NCI-H146 treated with DMSO at 0.1 percent for 48 hours (cell line): Measurements from ENCODE around the gene UAP1.
"Not testable (repeated sequence)": the region's sequence is repeated elsewhere in the genome, so short reads cannot be mapped to it uniquely, and the experiment has no call there.

Source experiments
- DNase-seq: peaks from one replicate; lab custom pipeline; 2025; ENCODE audit not compliant: unreplicated experiment; lab: John Stamatoyannopoulos, UW

UAP1 gene

GRCh38 chr1:162564762-162565218 lies 3.3 kb downstream of the UAP1 start:
- DNase-seq, result no peak

- no peak for DNase-seq
Measured at GRCh38 chr1:162565460-162565859, 3.9 kb downstream of the UAP1 start.

- no peak for DNase-seq
Measured at GRCh38 chr1:162566870-162567269, 5.3 kb downstream of the UAP1 start.

DNA sequence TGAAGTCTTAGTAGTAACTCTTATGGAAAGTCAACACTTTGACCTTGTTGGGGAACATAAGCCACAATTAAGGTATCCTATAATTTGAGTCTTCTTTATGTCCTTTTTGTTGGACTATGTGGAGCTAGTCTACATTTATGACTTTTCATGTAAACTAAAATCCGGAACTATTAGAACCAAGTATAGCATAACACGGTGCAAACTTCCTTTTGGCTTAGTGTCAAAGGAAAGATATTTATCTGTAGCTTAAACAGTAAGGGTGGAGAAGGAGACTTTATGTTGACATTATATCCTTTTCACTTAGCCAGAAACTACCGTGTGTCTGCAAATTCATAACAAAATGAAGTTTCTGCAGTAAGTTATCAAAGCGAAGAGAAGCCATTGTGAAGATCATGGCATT lies 7.3 kb downstream of the UAP1 start:
- no peak for DNase-seq

GRCh38 chr1:162570718-162571117 lies 9.2 kb downstream of the UAP1 start:
- no peak for DNase-seq

DNA sequence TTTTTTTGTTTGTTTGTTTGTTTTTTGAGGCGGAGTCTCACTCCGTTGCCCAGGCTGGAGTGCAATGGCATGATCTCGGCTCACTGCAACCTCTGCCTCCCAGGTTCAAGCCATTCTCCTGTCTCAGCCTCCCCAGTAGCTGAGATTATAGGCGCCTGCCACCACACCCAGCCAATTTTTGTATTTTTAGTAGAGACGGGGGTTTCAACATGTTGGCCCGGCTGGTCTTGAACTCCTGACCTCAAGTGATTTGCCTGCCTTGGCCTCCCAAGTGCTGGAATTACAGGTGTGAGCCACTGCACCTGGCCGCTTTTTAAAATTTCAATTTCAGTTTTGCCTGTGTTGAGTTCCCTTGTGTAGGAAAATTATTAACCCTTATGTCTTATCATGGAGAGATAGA lies 9.6 kb downstream of the UAP1 start:
- DNase-seq, result not testable (repeated sequence)

DNA sequence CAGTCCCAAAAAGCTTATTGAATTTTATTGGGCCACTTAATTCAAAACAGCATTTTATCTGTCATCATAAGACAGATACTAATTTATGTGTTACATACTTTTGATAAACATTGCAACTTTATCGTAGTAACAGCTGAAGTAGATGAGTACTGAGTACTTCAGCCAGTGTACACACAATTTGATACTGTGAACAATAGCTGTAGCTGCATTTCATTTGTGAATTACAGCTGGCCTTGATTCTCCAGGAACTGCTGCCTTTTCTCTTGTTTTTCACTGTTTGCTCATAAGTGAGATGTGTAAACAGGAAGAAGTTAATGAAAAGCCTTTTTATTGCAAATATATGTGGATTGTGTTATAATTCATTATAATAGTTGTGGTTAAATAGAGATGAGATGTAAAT lies 10.2 kb downstream of the UAP1 start:
- DNase-seq, result peak; percentile 30

DNA sequence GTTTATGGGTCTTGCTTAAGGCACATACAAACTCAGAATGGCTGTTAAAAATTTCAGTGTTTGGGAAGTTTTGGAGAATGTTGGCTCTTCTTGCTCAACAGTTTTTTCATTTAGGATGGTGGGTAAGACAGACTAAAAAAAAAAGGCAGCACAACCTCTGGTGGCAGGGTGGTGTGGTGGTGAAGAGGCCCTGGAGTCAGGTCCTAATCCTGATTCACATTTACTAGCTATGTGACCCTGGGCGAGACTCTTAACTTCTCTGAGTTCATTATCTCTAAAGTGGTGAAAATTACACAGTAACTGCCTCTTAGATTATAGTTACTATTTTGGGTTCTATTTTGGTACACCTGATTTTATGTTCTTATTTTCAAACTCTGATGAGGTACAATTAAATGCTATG lies 11.6 kb downstream of the UAP1 start:
- DNase-seq, result no peak

DNA sequence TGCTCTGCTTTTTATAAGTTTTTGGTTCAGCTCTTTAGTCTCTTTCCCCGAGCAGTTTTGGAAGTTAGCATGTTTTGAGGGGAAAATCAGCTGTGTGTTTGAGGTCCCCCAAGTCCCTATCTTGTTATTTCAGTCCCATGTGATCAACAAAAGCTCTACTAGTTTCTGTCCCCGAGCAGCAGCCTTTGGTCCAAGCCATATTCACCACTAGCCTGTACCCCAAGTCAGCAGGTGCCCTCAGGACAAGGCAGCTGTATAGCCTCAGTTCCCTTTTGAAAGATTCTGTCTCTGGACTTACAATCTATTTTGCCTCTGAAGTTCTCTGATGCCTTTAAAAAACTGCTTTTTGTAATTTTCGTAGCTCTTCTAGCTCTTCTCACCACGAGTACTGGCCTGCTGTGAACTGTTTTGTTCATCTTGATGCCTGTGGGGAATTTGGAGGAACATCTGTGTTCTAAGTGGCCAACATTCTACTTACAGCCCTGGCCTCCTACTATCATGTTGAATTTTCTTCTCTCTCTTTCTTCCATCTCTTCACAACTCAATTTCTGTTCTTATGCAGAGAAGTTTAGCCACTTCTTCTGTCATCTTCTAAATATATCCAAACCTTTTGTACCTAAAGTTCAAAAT lies 16.7 kb downstream of the UAP1 start:
- DNase-seq, result no peak

GRCh38 chr1:162578936-162579335 lies 17.4 kb downstream of the UAP1 start:
- no peak for DNase-seq

GRCh38 chr1:162580308-162580707 lies 18.8 kb downstream of the UAP1 start:
- no peak for DNase-seq

GRCh38 chr1:162582901-162583300 lies 21.4 kb downstream of the UAP1 start:
- DNase-seq, result not testable (repeated sequence)

DNA sequence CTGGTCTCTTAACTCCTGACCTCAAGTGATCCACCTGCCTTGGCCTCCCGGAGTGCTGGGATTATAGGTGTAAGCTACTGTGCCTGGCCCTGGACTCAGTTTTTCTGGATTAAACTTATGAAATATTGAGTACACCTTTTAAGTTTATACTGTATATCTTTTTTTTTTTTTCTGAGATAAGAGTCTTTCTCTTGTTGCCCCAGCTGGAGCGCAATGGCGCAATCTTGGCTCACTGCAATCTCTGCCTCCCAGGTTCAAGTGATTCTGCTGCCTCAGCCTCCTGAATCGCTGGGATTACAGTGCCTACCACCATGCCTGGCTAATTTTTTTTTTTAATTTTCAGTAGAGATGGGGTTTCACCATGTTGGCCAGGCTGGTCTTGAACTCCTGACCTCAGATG lies 23.6 kb downstream of the UAP1 start:
- DNase-seq, result not testable (repeated sequence)

- no peak for DNase-seq
Measured at GRCh38 chr1:162587347-162587746, 25.8 kb downstream of the UAP1 start.

DNA sequence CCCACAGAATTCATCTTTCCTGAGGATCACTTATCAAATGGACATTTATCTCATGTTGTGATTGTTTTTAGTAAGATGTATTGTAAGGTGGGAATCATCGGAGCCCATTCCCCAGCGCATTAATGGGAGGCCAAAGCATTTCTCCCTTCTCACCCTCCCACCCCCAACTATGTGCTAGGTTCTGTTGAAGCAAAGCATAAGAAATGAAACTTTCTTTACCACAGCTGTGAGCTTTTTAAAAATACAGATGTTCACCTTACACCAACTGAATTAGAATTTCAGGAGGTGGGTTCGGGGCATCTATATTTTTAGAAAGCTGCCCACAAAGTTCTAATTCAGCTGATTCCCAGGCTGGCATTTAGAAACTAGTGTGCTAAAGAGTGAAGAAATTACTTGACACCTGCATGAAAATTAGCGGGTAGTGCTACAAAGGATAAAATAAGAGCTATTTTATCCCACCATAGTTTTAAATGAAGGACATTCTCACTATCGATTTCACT lies 26.3 kb downstream of the UAP1 start:
- DNase-seq, result no peak

- no peak for DNase-seq
Measured at GRCh38 chr1:162590101-162590500, 28.6 kb downstream of the UAP1 start.

GRCh38 chr1:162590686-162591085 lies 29.2 kb downstream of the UAP1 start:
- no peak for DNase-seq

DNA sequence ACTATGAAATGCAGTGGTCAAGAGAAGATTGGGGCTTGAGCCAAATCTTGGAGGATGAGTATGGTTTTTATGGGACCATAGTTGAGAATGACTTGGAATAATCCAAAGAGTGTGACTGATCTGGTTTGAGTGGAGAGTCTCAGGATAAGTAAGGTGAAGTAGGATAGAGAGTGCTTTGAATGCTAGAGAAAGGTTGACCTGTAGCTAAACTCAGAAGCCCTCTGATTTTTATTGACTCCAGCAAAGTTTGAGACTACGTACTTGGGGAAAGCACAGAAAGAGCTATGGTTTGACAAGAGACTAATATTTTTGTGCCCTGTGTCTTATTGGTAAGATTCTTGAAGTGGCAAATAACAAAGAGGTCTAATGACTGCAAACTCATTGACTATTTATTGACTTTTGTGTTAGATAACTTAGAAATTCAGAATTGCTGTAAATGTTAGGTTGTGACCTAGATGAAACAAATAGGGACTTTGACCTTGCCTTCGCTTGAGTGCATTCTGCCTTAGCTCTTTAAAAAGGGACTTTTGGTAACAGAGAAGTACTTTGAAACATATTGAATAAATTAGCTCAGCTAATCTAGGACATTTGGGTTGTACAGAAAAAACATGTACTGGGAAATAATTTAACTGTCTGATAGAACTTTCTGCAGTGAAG lies 35.1 kb downstream of the UAP1 start:
- no peak for DNase-seq

DNA sequence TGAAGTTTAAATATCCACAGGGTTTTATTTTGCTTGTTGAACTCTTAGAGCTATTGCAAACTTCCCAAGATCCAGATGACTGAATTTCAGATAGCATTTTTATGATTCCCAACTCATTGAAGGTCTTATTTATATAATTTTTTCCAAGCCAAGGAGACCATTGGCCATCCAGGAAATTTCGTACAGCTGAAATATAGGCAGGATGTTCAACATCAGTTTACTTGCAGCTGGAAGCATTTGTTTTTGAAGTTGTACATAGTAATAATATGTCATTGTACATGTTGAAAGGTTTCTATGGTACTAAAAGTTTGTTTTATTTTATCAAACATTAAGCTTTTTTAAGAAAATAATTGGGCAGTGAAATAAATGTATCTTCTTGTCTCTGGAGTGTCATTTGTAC lies 37.9 kb downstream of the UAP1 start:
- no peak for DNase-seq

DNA sequence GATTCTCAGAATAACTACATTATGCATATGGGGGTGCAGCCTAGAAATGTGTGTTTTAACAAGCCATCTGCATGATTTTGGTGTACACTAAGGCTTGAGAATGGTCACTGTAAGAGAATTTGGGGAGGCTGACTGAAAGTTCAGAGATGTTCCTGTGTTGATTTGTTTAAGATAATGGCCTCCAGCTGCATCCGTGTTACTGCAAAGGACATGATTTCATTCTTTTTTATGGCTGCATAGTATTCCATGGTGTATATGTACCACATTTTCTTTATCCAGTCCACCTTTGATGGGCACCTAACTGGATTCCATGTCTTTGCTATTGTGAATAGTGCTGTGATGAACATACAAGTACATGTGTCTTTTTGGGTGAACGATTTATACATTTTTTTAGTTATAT lies 41.6 kb downstream of the UAP1 start:
- not testable (repeated sequence) for DNase-seq

DNA sequence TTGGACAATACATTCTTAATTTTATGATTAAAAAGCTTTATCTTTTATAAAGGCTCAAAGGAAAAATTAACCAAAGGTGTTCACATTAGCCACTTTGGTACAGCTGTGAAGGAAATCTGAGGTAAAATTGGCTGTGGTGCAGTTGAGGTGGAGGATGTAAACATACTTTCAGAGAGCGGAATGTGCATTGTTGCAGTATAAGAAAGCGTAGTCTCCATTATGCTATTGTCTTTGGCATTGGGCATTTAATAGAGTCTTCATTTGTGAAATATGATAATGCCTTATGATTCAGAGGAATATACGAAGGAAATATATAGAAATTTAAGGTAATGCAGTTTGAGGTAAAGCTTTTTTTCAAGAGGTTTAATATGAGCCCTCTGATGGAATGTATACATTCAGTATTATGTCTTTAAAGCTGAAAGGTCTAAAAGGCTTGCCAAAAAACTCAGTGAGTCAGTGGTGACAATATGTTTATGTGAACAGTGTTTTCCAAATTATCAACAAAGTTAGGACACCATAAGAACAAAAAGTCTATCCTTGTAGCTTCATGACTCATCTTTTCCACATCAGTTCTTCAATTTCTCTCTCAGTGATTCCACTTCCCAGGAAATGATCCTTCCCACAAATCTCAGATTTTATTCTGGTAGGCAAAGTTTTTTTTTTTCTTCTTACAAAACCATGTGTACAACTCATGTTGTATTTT lies 43.9 kb downstream of the UAP1 start:
- no peak for DNase-seq

GRCh38 chr1:162609306-162609705 lies 47.8 kb downstream of the UAP1 start:
- no peak for DNase-seq
